Adrenal gland (tissue), 12 donors: ENCODE measurements around the gene POTEB3. TPM values are rescaled to one million over a fixed set of nuclear protein-coding genes. Genes with fewer than 3 reads are reported as not detected.
"Not testable (repeated sequence)": the region's sequence is repeated elsewhere in the genome, so short reads cannot be mapped to it uniquely, and the experiment has no call there.

Experiments
- DNase-seq, 7 donors: peaks; one replicate each; pipeline ENCODE4 v3.0.0-alpha.2; 2019 to 2020
- H3K27ac ChIP-seq, 5 donors: fragments of 200-600 bp; sonication (generic) in 4 of 5; 1 replicate in 3 of 5; 2 replicates in 2 of 5; pipeline versions ENCODE4 v1.5.1 to v1.8.0; 2016 to 2020; ENCODE audit warnings: mild to moderate bottlenecking in 1 of 5
- H3K27me3 ChIP-seq: fragments of 200-600 bp; 2 replicates; pipeline ENCODE4 v1.8.0; 2021
- H3K36me3 ChIP-seq, 2 donors: fragments of 200-600 bp; replicated peaks in 1 of 2; 1 replicate in 1 of 2; 2 replicates in 1 of 2; pipeline versions ENCODE4 v1.5.1 to v1.8.0; 2018 to 2022
- H3K4me1 ChIP-seq, 2 donors: fragments of 200-600 bp; replicated peaks in 1 of 2; 1 replicate in 1 of 2; 2 replicates in 1 of 2; pipeline versions ENCODE4 v1.5.1 to v1.8.0; 2018 to 2021
- H3K4me3 ChIP-seq, 4 donors: fragments of 200-600 bp; sonication (generic) in 3 of 4; one replicate each; pipeline ENCODE4 v1.5.1; 2016 to 2018
- H3K9me3 ChIP-seq, 3 donors: fragments of 200-600 bp; sonication (generic) in 1 of 3; replicated peaks in 1 of 3; 1 replicate in 2 of 3; 2 replicates in 1 of 3; pipeline versions ENCODE4 v1.5.1 to v1.8.0; 2016 to 2021
- WGBS, 4 donors: extraction: QIAGEN DNeasy Blood & Tissue Kit in 2 of 4; methylation state at CpG; one replicate each; pipeline versions ENCODE4 v1.1.5 to v1.1.7; 2013 to 2017; 5-methylcytosine and 5-hydroxymethylcytosine counted together
- intact Hi-C, 2 donors: fragments of 100-400 bp; cut with DNase I; formaldehyde crosslinking; loops; one replicate each; pipeline versions ENCODE4 v1.14.1 to v1.15.0; 2022 to 2023
- microRNA-seq, 3 donors: library from miRNA; unstranded; fragments of <30 nt; microRNA quantifications; one replicate each; pipeline ENCODE4, GENCODE V29; 2017 to 2020
- polyA plus RNA-seq, 3 donors: library from polyadenylated mRNA; stranded (reverse); fragments of 200-250 nt in 2 of 3; fragments of 350-450 nt in 1 of 3; fragmentation: Illumina TruSeq in 1 of 3; extraction: RNeasy Lipid Tissue Mini Kit (QIAGEN cat#74804) in 1 of 3; gene quantifications; one replicate each; pipeline ENCODE4 v1.2.3, GENCODE V29; 2013 to 2014
- small RNA-seq, 2 donors: library from RNA; depleted of rRNA; stranded (forward); fragments of <200 nt; gene quantifications; one replicate each; pipeline ENCODE3, GENCODE V24; 2016
- total RNA-seq, 9 donors: library from RNA; depleted of rRNA in 4 of 9; stranded (reverse); fragments of >200 nt in 4 of 9; fragments of 120-200 nt in 1 of 9; fragmentation: NEBNext Ultra II Directional in 1 of 9; extraction: Animal tissue kit (Norgen Biotek cat#: 25700) in 1 of 9; gene quantifications; one replicate each; pipeline versions ENCODE4 v1.1.0 to v1.2.4, GENCODE V29; 2013 to 2023
- donor health status: healthy with polysubstance abuse.
- donor health status: Bipolar disorder and iron deficiency.
- donor health status: DM: yes; HTN: yes; CAD: no.
- donor health status: DM: no; HTN: no; CAD: no.
- donor health status: DM: no; HTN: no; CAD: no.
- donor health status: DM: yes; HTN: yes; CAD: no.

The POTEB3 gene
- total and polyA plus RNA-seq, 12 donors, result 0.06 TPM; not detected in 11

DNA sequence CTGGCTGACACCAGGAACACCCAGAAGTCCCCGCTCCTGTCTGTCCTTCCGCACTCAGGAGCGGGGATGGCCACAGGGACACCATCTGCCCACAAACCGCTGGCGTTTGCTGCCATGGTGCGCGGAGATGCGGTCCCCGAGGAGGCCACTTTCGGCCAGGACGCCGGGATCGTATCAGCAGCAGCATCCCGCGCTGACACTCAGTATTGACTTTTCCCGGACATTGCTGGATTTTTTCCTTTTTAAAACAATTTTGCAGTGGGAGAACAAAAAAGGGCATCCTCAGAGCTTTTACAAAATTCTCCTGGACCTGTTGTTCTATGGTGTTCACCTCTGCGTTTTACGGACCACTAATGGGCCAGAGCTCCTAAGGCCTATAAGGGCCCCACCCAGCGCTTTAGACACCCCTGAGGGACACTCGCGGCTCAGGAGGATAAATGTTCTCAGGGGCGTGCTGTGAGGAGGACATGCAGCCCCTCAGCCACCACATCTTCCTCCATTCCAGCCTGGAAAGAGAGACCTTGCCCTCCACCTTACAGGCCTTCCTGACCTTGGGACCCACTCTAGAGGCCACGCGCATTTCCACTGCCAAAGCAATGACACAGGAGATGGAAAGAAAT lies 56.3 kb downstream of the POTEB3 start:
- intact Hi-C loops, H3K9me3 ChIP-seq, H3K36me3 ChIP-seq, H3K27me3 ChIP-seq, H3K4me1 ChIP-seq, H3K4me3 ChIP-seq, DNase-seq, H3K27ac ChIP-seq: not testable (repeated sequence)
- 98% methylated on average over 4 of the region's 24 CpGs; no CpG with 5 or more reads in 3 of the 4 donors for WGBS, 4 donors

DNA sequence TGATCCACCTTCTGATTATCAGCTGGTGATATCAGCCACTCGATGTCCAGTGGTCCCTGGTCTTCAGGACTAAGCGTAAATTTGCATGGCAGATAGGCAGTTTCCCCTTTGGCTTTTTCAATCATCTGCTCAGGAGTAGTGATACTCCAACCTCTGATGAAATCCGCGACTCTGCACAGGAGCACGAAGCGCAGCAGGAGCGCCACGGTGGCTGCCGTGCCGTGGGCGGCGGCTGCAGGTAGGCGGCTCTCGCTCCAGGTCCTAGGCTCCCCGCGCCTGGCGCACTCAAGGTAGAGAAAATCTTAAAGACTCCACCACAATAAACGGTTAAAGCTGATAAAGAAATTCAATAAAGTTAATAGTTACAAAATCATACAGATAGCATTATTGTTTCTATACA lies 66.6 kb downstream of the POTEB3 start:
- intact Hi-C loops, result not testable (repeated sequence)

DNA sequence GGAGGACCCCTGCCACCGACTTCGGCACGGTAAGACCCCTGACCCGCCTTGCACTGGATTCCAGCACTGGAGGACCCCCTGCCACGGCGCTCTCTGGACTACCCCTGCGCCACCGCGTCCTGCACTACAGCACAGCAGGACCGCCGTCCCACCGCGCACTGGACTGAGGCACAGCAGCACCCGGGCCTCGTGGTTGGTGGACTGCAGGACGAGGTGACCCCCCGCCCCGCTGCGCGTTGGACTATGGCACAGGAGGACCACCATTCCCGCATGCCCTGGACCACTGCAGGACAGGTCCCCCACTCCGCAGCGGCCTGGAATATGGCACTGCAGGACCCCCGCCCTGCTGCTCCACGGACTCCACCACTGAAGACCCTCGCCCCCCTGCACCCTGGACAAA lies 71.1 kb downstream of the POTEB3 start:
- H3K4me1 ChIP-seq, DNase-seq, H3K36me3 ChIP-seq, H3K27me3 ChIP-seq, H3K4me3 ChIP-seq, H3K9me3 ChIP-seq, H3K27ac ChIP-seq, intact Hi-C loops: not testable (repeated sequence)
- WGBS, 4 donors, result 70 to 92% methylated on average over 2 to 12 of the region's 26 CpGs; no CpG with 5 or more reads in 2 of the 4 donors

More for the DNA sequence above, 66.6 kb downstream of the POTEB3 start:
- H3K36me3 ChIP-seq, H3K9me3 ChIP-seq, H3K4me3 ChIP-seq, DNase-seq, H3K4me1 ChIP-seq, H3K27ac ChIP-seq, H3K27me3 ChIP-seq: not testable (repeated sequence)
- WGBS, 4 donors, result 71 to 89% methylated on average over 3 to 8 of the region's 18 CpGs; no CpG with 5 or more reads in 2 of the 4 donors

DNA sequence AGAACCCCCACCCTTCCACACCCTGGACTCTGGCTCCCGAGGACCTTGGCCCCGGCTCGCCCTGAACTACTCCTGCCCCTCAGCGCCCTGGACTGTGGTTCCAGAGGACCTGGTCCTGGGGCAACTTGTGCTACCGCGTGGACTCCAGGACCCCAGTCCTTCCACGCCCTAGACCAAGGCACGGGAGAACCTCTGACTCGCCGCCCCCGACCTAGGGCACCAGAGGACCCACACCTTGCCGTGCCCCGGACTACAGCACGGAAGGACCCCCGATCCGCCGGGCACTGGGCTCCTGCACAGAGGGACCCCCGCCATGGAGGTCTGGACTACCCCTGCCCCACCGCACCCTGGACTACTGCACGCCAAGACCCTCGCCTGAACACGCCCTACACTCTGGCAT lies 71.7 kb downstream of the POTEB3 start:
- H3K27ac ChIP-seq, DNase-seq, H3K4me1 ChIP-seq, H3K36me3 ChIP-seq, intact Hi-C loops, H3K9me3 ChIP-seq, H3K4me3 ChIP-seq, H3K27me3 ChIP-seq: not testable (repeated sequence)
- WGBS, 4 donors, result 99% methylated on average over 11 of the region's 22 CpGs; no CpG with 5 or more reads in 3 of the 4 donors

Small RNA genes lying within 50 kb of the gene (microRNA-seq; reads per million reads assigned to microRNA genes)
- gene MIR3118-3, result 0 reads per million in 3 donors

Small RNA genes lying within 50 kb of the gene (small RNA-seq; reads per million reads assigned to genes)
- gene GRAMD4P6 (0 reads per million in 2 donors), gene MIR3118-3 (0 reads per million in 2 donors), gene RF00026 (0 reads per million in 2 donors)
